Measurements from ENCODE around the gene U2AF1L4. TPM values are rescaled to one million over a fixed set of nuclear protein-coding genes. Genes with fewer than 3 reads are reported as not detected.

The U2AF1L4 gene
- total RNA-seq, 1 donor from 2014 or later, result 17.2 TPM

GRCh38 chr19:35695895-35696422 lies 49.3 kb downstream of the U2AF1L4 start:
- H3K4me2 ChIP-seq, result no peak overlapping the region
- no peak overlapping the region for H3K9ac ChIP-seq
- H3K4me1 ChIP-seq, result no peaks in the 10 kb centered on the region
- peaks cover 11% of the 10 kb centered on the region for H3F3A ChIP-seq (ENCODE audit: low read depth)
- no peak overlapping the region for H3K4me3 ChIP-seq
- peaks cover 4% of the 10 kb centered on the region for H3K27me3 ChIP-seq
- H3K4me3 Mint-ChIP-seq, result no peak overlapping the region
- peaks cover 2% of the 10 kb centered on the region for H3K27me3 Mint-ChIP-seq (ENCODE audit: insufficient read depth, low read depth)
- H3K36me3 Mint-ChIP-seq, result no peaks in the 10 kb centered on the region
- H3K4me1 Mint-ChIP-seq, result peaks cover 3% of the 10 kb centered on the region
- H4K20me1 ChIP-seq (ENCODE audit: low read depth), result no peaks in the 10 kb centered on the region
- H3K9me3 Mint-ChIP-seq, result no peaks in the 10 kb centered on the region
- H3K36me3 ChIP-seq, result no peaks in the 10 kb centered on the region
- no peak overlapping the region for H3K27ac Mint-ChIP-seq
- no peak for DNase-seq (ENCODE audit: low spot score)
- no peak overlapping the region for H3K27ac ChIP-seq
- H3K9me3 ChIP-seq (ENCODE audit: low read depth), result no peaks in the 10 kb centered on the region
- H2AFZ ChIP-seq (replicated peaks), result no peak overlapping the region
- TF ChIP-seq EZH2phosphoT487 (IDR thresholded peaks at IDR 0.05), result no peak
- TF ChIP-seq CTCF (IDR thresholded peaks at IDR 0.05), result no peak
- H3K79me2 ChIP-seq (ENCODE audit: low read depth), result no peaks in the 10 kb centered on the region

DNA sequence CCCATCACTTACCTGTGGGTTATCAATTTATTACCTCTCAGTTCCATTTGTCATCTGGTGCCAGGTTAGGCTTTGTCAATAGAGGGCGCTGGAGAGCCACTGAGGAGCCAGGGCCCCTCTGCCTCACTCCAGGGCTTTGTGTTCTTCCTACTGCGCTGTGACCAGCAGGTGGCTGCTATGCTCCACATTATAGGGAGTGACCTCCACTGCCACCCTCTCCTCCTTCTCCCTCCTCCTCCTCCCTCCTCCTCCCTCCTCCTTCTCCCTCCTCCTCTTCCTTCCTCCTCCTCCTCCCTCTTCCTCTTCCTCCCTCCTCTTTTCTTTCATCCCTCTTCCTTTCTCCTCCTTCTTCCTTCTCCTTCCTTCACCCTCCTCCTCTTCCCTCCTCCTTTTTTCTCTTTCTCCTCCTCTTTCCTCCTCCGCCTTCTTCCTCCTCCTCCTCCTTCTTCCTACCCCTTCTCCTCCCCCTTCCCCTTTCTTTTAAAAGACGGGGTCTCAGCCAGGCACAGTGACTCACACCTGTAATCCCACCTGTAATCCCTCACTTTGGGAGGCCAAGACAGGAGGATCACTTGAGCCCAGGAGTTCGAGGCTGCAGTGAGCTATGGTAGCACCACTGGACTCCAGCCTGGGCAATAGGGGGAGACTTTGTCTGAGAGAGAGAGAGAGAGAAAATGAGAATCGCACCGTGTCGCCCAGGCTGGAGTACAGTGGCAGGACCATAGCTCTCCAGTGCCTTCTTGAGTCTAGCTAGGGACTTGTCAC lies 51.2 kb downstream of the U2AF1L4 start:
- Mint-ChIP-seq H3K27me3 (ENCODE audit: insufficient read depth, low read depth) (peaks cover 2% of the 10 kb centered on the region), H3K27ac (no peak overlapping the region), H3K36me3 (no peaks in the 10 kb centered on the region), H3K4me3 (no peak overlapping the region), H3K4me1 (peaks cover 7% of the 10 kb centered on the region), H3K9me3 (no peaks in the 10 kb centered on the region)
- Histone ChIP-seq H3K79me2 (ENCODE audit: low read depth) (no peaks in the 10 kb centered on the region), H3F3A (ENCODE audit: low read depth) (peaks cover 11% of the 10 kb centered on the region), H3K9ac (no peak overlapping the region), H2AFZ (replicated peaks) (no peak overlapping the region), H3K4me1 (no peaks in the 10 kb centered on the region), H4K20me1 (ENCODE audit: low read depth) (no peaks in the 10 kb centered on the region), H3K36me3 (no peaks in the 10 kb centered on the region), H3K27ac (no peak overlapping the region), H3K9me3 (ENCODE audit: low read depth) (no peaks in the 10 kb centered on the region), H3K27me3 (peaks cover 4% of the 10 kb centered on the region), H3K4me2 (no peak overlapping the region), H3K4me3 (no peak overlapping the region)
- peak; percentile 93 for DNase-seq (ENCODE audit: low spot score)
- no peak for TF ChIP-seq EZH2phosphoT487 (IDR thresholded peaks at IDR 0.05)
- peak; percentile 93 for TF ChIP-seq CTCF (IDR thresholded peaks at IDR 0.05)

- no peak for DNase-seq (ENCODE audit: low spot score)
Measured at GRCh38 chr19:35693422-35693821, 51.8 kb downstream of the U2AF1L4 start.

More at GRCh38 chr19:35693422-35693821, 51.8 kb downstream of the U2AF1L4 start:
- Histone ChIP-seq H2AFZ (replicated peaks) (no peak overlapping the region), H3K36me3 (no peaks in the 10 kb centered on the region), H3K9me3 (ENCODE audit: low read depth) (no peaks in the 10 kb centered on the region), H3K27ac (no peak overlapping the region), H3K4me1 (no peaks in the 10 kb centered on the region), H3K79me2 (ENCODE audit: low read depth) (no peaks in the 10 kb centered on the region), H3F3A (ENCODE audit: low read depth) (peaks cover 11% of the 10 kb centered on the region), H3K4me3 (no peak overlapping the region), H3K27me3 (peaks cover 4% of the 10 kb centered on the region), H3K4me2 (no peak overlapping the region), H4K20me1 (ENCODE audit: low read depth) (no peaks in the 10 kb centered on the region), H3K9ac (no peak overlapping the region)
- H3K27ac Mint-ChIP-seq, result no peak overlapping the region
- H3K36me3 Mint-ChIP-seq, result no peaks in the 10 kb centered on the region
- no peak overlapping the region for H3K4me3 Mint-ChIP-seq
- H3K4me1 Mint-ChIP-seq, result peaks cover 7% of the 10 kb centered on the region
- TF ChIP-seq EZH2 (IDR thresholded peaks at IDR 0.05) (no peak), CTCF (IDR thresholded peaks at IDR 0.05) (no peak), EZH2phosphoT487 (IDR thresholded peaks at IDR 0.05) (no peak)
- H3K9me3 Mint-ChIP-seq, result no peaks in the 10 kb centered on the region
- peaks cover 2% of the 10 kb centered on the region for H3K27me3 Mint-ChIP-seq (ENCODE audit: insufficient read depth, low read depth)

Other genes with a start within 250 kb of the U2AF1L4 start
- 175 and 208 TPM in 2 replicates for gene DMKN, start 231.8 kb downstream of the U2AF1L4 start, total RNA-seq (ENCODE audit: low replicate concordance)
- not detected in 2 replicates for gene SBSN, start 217.1 kb downstream of the U2AF1L4 start, total RNA-seq (ENCODE audit: low replicate concordance)
- not detected in 2 replicates for gene GAPDHS, start 212.0 kb downstream of the U2AF1L4 start, total RNA-seq (ENCODE audit: low replicate concordance)
- gene TMEM147, start 199.8 kb downstream of the U2AF1L4 start, total RNA-seq (ENCODE audit: low replicate concordance), result 57.8 and 81.7 TPM in 2 replicates
- 0.12 TPM in 1 of 2 replicates, not detected in the other for gene ATP4A, start 181.8 kb downstream of the U2AF1L4 start, total RNA-seq (ENCODE audit: low replicate concordance)
- gene PMIS2, start 159.2 kb downstream of the U2AF1L4 start, total RNA-seq (ENCODE audit: low replicate concordance), result 0.34 TPM in 1 of 2 replicates, not detected in the other
- 12.4 and 27.8 TPM in 2 replicates for gene HAUS5, start 132.7 kb downstream of the U2AF1L4 start, total RNA-seq (ENCODE audit: low replicate concordance)
- 20.1 and 53.7 TPM in 2 replicates for gene RBM42, start 116.4 kb downstream of the U2AF1L4 start, total RNA-seq (ENCODE audit: low replicate concordance)
- gene ETV2, start 103.7 kb downstream of the U2AF1L4 start, total RNA-seq (ENCODE audit: low replicate concordance), result 0.71 TPM in 1 of 2 replicates, not detected in the other
- gene COX6B1, start 97.1 kb downstream of the U2AF1L4 start, total RNA-seq (ENCODE audit: low replicate concordance), result 403 and 511 TPM in 2 replicates
- gene UPK1A, start 78.9 kb downstream of the U2AF1L4 start, total RNA-seq (ENCODE audit: low replicate concordance), result 1.3 TPM in 1 of 2 replicates, not detected in the other
- gene ZBTB32, start 40.9 kb downstream of the U2AF1L4 start, total RNA-seq (ENCODE audit: low replicate concordance), result not detected in 2 replicates
- gene KMT2B, start 27.4 kb downstream of the U2AF1L4 start, total RNA-seq (ENCODE audit: low replicate concordance), result 12.6 and 16.0 TPM in 2 replicates
- gene IGFLR1, start 3.0 kb downstream of the U2AF1L4 start, total RNA-seq (ENCODE audit: low replicate concordance), result 5.0 and 9.2 TPM in 2 replicates
- gene PSENEN, start 233 bp upstream of the U2AF1L4 start, total RNA-seq (ENCODE audit: low replicate concordance), result 10.9 and 29.6 TPM in 2 replicates
- gene LIN37, start 3.2 kb upstream of the U2AF1L4 start, total RNA-seq (ENCODE audit: low replicate concordance), result 11.4 and 12.4 TPM in 2 replicates
- not detected in 2 replicates for gene HSPB6, start 11.6 kb upstream of the U2AF1L4 start, total RNA-seq (ENCODE audit: low replicate concordance)
- 7.1 and 13.4 TPM in 2 replicates for gene PROSER3, start 12.8 kb upstream of the U2AF1L4 start, total RNA-seq (ENCODE audit: low replicate concordance)
- gene ARHGAP33, start 30.1 kb upstream of the U2AF1L4 start, total RNA-seq (ENCODE audit: low replicate concordance), result 6.5 and 15.1 TPM in 2 replicates
- gene PRODH2, start 67.4 kb upstream of the U2AF1L4 start, total RNA-seq (ENCODE audit: low replicate concordance), result not detected in 2 replicates
- 0.40 and 0.62 TPM in 2 replicates for gene NPHS1, start 107.1 kb upstream of the U2AF1L4 start, total RNA-seq (ENCODE audit: low replicate concordance)
- 2.4 and 5.5 TPM in 2 replicates for gene KIRREL2, start 111.5 kb upstream of the U2AF1L4 start, total RNA-seq (ENCODE audit: low replicate concordance)
- gene APLP1, start 123.2 kb upstream of the U2AF1L4 start, total RNA-seq (ENCODE audit: low replicate concordance), result 89.5 and 191 TPM in 2 replicates
- gene NFKBID, start 155.1 kb upstream of the U2AF1L4 start, total RNA-seq (ENCODE audit: low replicate concordance), result 1.3 and 4.7 TPM in 2 replicates
- not detected in 2 replicates for gene HCST, start 157.1 kb upstream of the U2AF1L4 start, total RNA-seq (ENCODE audit: low replicate concordance)
- gene TYROBP, start 162.9 kb upstream of the U2AF1L4 start, total RNA-seq (ENCODE audit: low replicate concordance), result not detected in 2 replicates
- gene LRFN3, start 191.0 kb upstream of the U2AF1L4 start, total RNA-seq (ENCODE audit: low replicate concordance), result 2.3 and 9.5 TPM in 2 replicates
- gene SDHAF1, start 249.8 kb upstream of the U2AF1L4 start, total RNA-seq (ENCODE audit: low replicate concordance), result 4.6 and 18.6 TPM in 2 replicates